Measurements from ENCODE around the gene CHD5.

The CHD5 gene

GRCh38 chr1:6099787-6100765 is 80.0 kb downstream of the CHD5 start:
- DNase-seq (ENCODE audit: low read depth in 2 of 2) = no peak

GRCh38 chr1:6099297-6099696 is 80.8 kb downstream of the CHD5 start:
- no peak for DNase-seq (ENCODE audit: low read depth in 2 of 2)

- no peak for DNase-seq (ENCODE audit: low read depth in 2 of 2)
Measured at GRCh38 chr1:6098303-6099215, 81.6 kb downstream of the CHD5 start.

GRCh38 chr1:6097824-6098223 is 82.3 kb downstream of the CHD5 start:
- no peak for DNase-seq (ENCODE audit: low read depth in 2 of 2)

GRCh38 chr1:6097117-6097595 is 83.0 kb downstream of the CHD5 start:
- DNase-seq (ENCODE audit: low read depth in 2 of 2) = no peak

DNA sequence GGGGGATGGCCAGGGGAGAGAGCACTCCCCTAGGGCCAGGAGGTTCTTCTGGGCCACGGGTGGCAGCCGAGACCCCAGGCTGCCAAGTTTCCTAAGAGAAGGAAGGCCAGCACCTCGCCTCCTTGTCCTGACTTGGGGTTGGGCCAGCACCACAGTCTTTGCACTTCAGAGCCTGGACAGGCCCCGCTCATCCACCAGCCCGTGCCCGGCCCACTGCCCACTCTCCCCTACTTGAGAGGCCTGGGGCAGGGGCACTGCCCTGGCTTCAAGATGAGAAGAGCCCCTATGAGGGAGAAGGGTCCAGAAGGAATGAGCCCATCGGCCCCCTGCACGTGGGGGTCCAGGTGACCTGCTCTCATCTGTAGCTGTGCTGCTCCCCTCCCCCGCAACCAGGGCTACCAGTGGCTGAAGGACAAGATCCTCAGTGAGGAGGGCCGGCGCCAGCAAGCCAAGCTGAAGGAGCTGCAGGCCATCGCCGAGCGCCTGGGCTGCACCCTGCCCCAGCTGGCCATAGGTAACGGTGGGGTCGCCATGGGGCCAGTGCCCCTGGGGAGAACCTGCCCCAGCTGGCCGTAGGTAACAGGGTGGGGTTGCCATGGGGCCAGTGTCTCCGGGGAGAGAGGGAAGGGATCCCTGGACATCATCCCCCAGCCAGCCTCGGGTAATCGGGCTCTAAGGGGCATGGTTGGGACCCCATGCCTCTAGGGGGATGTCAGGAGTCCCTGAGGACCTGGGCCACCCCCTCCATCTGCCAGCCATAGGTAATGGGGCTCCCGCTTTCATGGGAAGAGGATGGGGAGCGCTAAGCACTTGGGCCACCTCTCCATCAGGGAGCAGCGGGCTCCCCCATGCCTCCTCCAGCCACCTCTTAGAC is 83.6 kb downstream of the CHD5 start:
- no peak for DNase-seq (ENCODE audit: low read depth in 2 of 2)

GRCh38 chr1:6095511-6096242 is 84.4 kb downstream of the CHD5 start:
- DNase-seq (ENCODE audit: low read depth in 2 of 2) = no peak

GRCh38 chr1:6094801-6095505 is 85.2 kb downstream of the CHD5 start:
- no peak for DNase-seq (ENCODE audit: low read depth in 2 of 2)

- DNase-seq (ENCODE audit: low read depth in 2 of 2) = no peak
Measured at GRCh38 chr1:6094246-6094645, 85.9 kb downstream of the CHD5 start.

- DNase-seq (ENCODE audit: low read depth in 2 of 2) = no peak
Measured at GRCh38 chr1:6093611-6094010, 86.5 kb downstream of the CHD5 start.

DNA sequence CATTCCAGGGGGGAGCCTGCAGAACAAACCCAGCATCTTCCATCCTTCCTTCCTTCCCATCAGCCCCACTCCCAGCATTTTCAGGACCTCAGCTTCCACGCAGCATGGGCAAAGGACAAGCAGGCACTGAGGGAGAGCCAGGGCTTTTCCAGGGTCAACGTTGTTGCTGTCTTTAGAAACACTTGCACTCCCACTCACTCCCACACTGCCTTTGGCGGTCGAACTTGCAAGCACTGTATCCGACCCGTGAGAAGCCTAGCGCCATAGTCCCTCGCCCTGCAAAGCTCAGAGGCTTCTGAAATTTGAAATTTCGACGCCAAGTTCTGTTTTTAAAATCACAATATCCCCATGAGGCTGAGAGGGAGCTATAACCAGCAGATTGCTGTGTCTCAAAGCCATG is 87.0 kb downstream of the CHD5 start:
- DNase-seq (ENCODE audit: low read depth in 2 of 2) = no peak

DNA sequence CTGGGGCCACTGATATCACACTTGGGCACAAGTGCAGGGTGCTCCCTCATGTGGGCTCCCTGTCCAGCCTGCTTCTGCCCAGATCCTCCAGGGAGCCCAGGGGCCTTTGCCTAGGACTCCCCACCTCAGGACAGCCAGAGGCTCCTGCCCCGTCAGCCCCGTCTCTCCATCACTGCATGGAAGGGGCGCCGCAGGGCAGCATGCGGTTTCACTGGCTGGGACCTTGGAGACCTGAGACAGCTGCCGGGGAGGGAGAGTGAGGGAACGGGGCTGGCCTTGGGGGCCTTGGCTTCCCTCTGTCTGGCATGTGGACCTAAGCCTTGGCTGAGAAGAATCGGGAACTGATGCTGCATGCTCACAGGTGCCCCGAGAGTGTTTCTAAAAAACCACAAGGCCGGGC is 87.9 kb downstream of the CHD5 start:
- no peak for DNase-seq (ENCODE audit: low read depth in 2 of 2)

DNA sequence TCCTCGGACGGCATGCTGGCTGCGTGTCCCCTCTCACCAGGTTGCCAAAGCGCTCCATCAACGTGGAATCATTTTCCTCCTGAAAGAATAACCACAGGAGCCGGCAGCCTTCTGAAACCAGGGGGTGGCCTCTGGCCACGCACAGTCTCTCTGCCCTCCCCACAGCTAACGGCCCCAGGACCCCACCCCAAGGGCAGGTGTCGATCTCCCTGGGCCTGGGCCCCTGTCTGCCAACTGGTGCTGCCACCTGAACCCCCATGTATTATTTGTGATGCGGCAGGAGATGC is 88.4 kb downstream of the CHD5 start:
- no peak for DNase-seq (ENCODE audit: low read depth in 2 of 2)

GRCh38 chr1:6090996-6091822 is 88.9 kb downstream of the CHD5 start:
- no peak for DNase-seq (ENCODE audit: low read depth in 2 of 2)

- DNase-seq (ENCODE audit: low read depth in 2 of 2) = no peak
Measured at GRCh38 chr1:6090288-6090687, 89.8 kb downstream of the CHD5 start.

GRCh38 chr1:6088956-6089355 is 91.2 kb downstream of the CHD5 start:
- DNase-seq (ENCODE audit: low read depth in 2 of 2) = no peak

DNA sequence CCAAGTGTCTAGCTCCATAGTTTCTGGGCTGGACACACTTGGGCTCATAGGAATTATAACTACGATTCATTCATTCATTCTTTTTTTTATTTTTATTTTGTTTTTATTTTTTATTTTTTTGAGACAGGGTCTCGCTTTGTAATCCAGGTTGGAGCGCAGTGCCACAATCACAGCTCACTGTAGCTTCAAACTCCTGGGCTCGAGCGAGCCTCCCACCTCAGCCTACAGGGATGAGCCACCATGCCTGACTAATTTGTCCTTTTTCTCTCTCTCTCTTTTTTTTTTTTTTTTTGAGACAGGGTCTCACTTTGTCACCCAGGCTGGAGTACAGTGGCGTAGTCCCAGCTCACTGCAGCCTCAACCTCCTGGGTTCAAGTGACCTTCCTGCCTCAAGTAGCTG is 92.2 kb downstream of the CHD5 start:
- no peak for DNase-seq (ENCODE audit: low read depth in 2 of 2)

GRCh38 chr1:6087377-6087772 is 92.7 kb downstream of the CHD5 start:
- DNase-seq (ENCODE audit: low read depth in 2 of 2) = no peak

- no peak for DNase-seq (ENCODE audit: low read depth in 2 of 2)
Measured at GRCh38 chr1:6086762-6087376, 93.3 kb downstream of the CHD5 start.
